T-helper 1 cell treated with Interleukin-12 subunit alpha and Interleukin-12 subunit beta and Interleukin-4 antibody, amounts not matched to agents 30 μg/mL and 1 μg/mL, for 36 hours (primary cell): ENCODE results near the gene LACTB.

ENCODE experiments used
- H3K27ac Mint-ChIP-seq: one replicate; pipeline ENCODE4 v1.8.0; 2021; ENCODE audit warnings: mild to moderate bottlenecking, mixed read lengths
- H3K27me3 Mint-ChIP-seq: one replicate; pipeline ENCODE4 v1.8.0; 2021; ENCODE audit warnings: low read depth, mixed read lengths
- H3K36me3 Mint-ChIP-seq: one replicate; pipeline ENCODE4 v1.8.0; 2021; ENCODE audit warnings: low read depth, mixed read lengths
- H3K4me1 Mint-ChIP-seq: one replicate; pipeline ENCODE4 v1.8.0; 2021; ENCODE audit warnings: low read depth, mixed read lengths
- H3K4me3 Mint-ChIP-seq: one replicate; pipeline ENCODE4 v1.8.0; 2021; ENCODE audit warnings: mild to moderate bottlenecking, moderate library complexity, mixed read lengths
- H3K9me3 Mint-ChIP-seq: one replicate; pipeline ENCODE4 v1.8.0; 2021; ENCODE audit warnings: mixed read lengths

Gene LACTB

GRCh38 chr15:63163217-63163616 is 41.6 kb downstream of the LACTB start:
- no peak overlapping the region for H3K4me3 Mint-ChIP-seq
- peaks cover 3% of the 10 kb centered on the region for H3K4me1 Mint-ChIP-seq
- no peaks in the 10 kb centered on the region for H3K9me3 Mint-ChIP-seq
- H3K36me3 Mint-ChIP-seq: peaks cover 2% of the 10 kb centered on the region
- H3K27ac Mint-ChIP-seq: no peak overlapping the region
- peaks cover 5% of the 10 kb centered on the region for H3K27me3 Mint-ChIP-seq

DNA sequence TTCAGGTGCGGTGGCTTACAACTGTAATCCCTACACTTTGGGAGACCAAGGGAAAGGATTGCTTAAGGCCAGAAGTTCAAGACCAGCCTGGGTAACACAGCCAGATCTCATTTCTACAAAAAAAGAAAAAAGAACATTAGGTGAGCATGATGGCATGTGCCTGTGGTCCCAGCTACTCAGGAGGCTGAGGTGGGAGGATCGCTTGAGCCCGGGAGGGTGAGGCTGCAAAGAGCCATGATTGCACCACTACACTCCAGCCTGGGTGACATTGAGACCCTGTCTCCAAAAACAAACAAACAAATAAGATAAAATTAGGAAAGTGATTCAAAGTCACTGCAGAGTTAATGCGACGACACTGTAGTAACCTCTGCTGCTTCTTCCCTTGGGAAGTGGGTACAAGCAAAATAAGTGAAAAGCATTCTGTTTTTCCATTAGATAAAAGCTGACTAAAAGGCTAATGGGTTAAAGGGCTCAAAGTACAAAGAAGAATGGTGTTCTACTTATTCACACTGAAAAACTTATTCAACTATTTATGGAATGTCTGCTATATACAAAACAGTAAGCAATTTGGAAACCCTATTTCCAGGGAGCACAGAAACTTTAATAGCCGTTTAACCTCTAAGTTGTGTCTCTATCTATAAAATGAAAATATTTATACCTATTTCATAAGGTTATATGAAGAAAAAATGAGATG is 43.7 kb downstream of the LACTB start:
- peaks cover 3% of the 10 kb centered on the region for H3K4me1 Mint-ChIP-seq
- H3K9me3 Mint-ChIP-seq: no peaks in the 10 kb centered on the region
- H3K4me3 Mint-ChIP-seq: no peak overlapping the region
- peaks cover 5% of the 10 kb centered on the region for H3K27me3 Mint-ChIP-seq
- no peaks in the 10 kb centered on the region for H3K36me3 Mint-ChIP-seq
- no peak overlapping the region for H3K27ac Mint-ChIP-seq

- Mint-ChIP-seq H3K27me3 (peaks cover 8% of the 10 kb centered on the region), H3K27ac (no peak overlapping the region), H3K4me3 (no peak overlapping the region), H3K9me3 (no peaks in the 10 kb centered on the region), H3K36me3 (no peaks in the 10 kb centered on the region), H3K4me1 (peaks cover 3% of the 10 kb centered on the region)
Observed at GRCh38 chr15:63166219-63166618, 44.6 kb downstream of the LACTB start.

GRCh38 chr15:63169788-63170187 is 48.1 kb downstream of the LACTB start:
- Mint-ChIP-seq H3K9me3 (no peaks in the 10 kb centered on the region), H3K27me3 (peaks cover 8% of the 10 kb centered on the region), H3K4me3 (no peak overlapping the region), H3K36me3 (no peaks in the 10 kb centered on the region), H3K27ac (no peak overlapping the region), H3K4me1 (peaks cover 3% of the 10 kb centered on the region)

DNA sequence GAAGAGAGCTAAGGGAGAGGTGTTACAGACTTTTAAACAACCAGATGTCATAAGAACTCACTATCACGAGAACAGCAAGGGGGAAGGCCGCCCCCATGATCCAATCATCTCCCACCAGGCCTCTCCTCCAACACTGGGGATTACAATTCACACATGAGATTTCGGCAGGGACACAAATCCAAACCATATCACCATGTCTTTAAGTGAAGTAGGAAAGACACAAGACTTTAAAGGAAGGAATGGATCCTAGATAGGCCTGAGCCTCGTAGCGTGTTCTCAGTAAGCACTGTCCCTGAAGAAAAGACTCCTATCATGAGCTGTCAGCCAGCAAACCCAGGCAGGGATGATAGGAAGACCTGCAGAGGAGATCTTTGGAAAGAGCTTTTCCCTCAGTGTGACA is 50.7 kb downstream of the LACTB start:
- Mint-ChIP-seq H3K9me3 (no peaks in the 10 kb centered on the region), H3K27me3 (peaks cover 3% of the 10 kb centered on the region), H3K27ac (no peak overlapping the region), H3K36me3 (no peaks in the 10 kb centered on the region), H3K4me3 (no peak overlapping the region), H3K4me1 (peaks cover 1% of the 10 kb centered on the region)

DNA sequence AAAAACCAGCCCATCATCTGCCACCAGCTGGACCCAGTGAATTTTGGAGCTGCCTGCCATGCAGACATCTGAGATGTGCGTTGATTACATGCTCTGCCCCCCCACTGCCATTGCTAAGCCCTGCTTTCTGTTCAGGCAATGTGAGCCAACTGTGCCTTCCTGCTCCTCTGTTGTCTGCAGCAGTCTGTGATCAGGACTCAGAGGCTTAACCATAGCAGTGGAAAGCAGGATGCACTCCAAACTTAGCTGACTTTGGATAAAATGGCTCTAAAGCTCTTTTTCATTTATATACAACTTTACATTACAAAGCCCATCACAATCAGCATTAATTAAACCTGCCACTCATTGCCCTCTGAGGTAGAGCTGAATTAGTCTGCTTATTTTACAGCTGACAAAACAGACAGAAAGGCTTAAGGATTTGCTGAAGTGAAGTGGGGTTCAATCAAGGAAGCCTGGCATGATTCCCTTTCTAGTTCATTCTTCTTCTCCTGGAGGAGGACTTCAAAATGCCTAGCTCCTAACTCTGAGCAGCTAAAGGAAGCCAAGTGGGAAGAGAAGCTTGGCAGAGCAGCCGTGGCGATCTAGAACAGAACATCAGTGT is 51.3 kb downstream of the LACTB start:
- Mint-ChIP-seq H3K27me3 (peaks cover 3% of the 10 kb centered on the region), H3K4me3 (no peak overlapping the region), H3K9me3 (no peaks in the 10 kb centered on the region), H3K4me1 (peaks cover 2% of the 10 kb centered on the region), H3K27ac (no peak overlapping the region), H3K36me3 (no peaks in the 10 kb centered on the region)

DNA sequence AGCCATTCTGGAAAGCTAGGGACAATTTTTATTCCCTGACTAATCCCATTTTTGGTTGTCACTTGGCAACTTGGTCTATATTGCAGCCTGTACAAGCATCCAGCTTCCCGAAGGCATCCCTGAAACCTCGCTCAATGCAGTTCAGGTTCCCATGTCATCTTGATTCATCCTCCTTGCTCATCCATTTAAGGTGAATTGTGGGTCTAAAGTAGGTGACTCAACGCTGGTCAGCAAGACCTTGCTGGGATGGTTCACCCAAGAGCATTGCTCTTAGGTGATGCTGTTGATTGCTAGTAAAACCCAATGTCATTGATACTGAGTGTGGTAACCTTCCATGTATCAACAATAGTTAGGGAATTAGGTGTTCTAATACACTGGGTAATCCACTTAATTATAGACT is 54.6 kb downstream of the LACTB start:
- no peak overlapping the region for H3K27ac Mint-ChIP-seq
- peaks cover 4% of the 10 kb centered on the region for H3K27me3 Mint-ChIP-seq
- H3K36me3 Mint-ChIP-seq: no peaks in the 10 kb centered on the region
- peaks cover 2% of the 10 kb centered on the region for H3K4me1 Mint-ChIP-seq
- no peaks in the 10 kb centered on the region for H3K9me3 Mint-ChIP-seq
- no peak overlapping the region for H3K4me3 Mint-ChIP-seq

- Mint-ChIP-seq H3K36me3 (no peaks in the 10 kb centered on the region), H3K9me3 (no peaks in the 10 kb centered on the region), H3K4me3 (no peak overlapping the region), H3K27me3 (peaks cover 10% of the 10 kb centered on the region), H3K4me1 (peaks cover 2% of the 10 kb centered on the region), H3K27ac (no peak overlapping the region)
Observed at GRCh38 chr15:63178034-63178433, 56.4 kb downstream of the LACTB start.

GRCh38 chr15:63180746-63181145 is 59.1 kb downstream of the LACTB start:
- Mint-ChIP-seq H3K4me3 (no peak overlapping the region), H3K4me1 (peaks cover 2% of the 10 kb centered on the region), H3K36me3 (no peaks in the 10 kb centered on the region), H3K27me3 (peaks cover 15% of the 10 kb centered on the region), H3K9me3 (no peaks in the 10 kb centered on the region), H3K27ac (no peak overlapping the region)

DNA sequence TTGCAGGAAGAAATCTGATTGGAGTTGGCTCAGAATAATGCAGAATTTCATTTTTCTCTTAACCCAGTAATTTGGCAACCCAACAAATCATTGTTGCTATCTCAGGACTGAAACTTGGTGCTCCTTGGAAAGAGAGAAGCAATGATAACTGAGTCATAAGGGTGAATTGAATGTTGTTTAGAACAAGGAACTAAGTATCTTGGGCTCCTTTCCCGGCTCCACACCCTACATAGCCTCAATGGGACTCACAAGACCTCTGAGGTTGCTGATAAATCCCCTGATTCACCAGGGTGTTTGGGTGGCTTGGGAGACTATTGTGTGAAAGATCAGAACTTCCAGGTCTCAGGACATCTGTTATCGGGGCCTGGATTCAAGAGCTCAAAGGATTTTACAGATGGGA is 60.0 kb downstream of the LACTB start:
- Mint-ChIP-seq H3K36me3 (no peaks in the 10 kb centered on the region), H3K27ac (no peak overlapping the region), H3K27me3 (peaks cover 23% of the 10 kb centered on the region), H3K4me3 (no peak overlapping the region), H3K9me3 (no peaks in the 10 kb centered on the region), H3K4me1 (peaks cover 2% of the 10 kb centered on the region)

- peaks cover under 1% of the 10 kb centered on the region for H3K36me3 Mint-ChIP-seq
- H3K4me3 Mint-ChIP-seq: no peak overlapping the region
- no peaks in the 10 kb centered on the region for H3K9me3 Mint-ChIP-seq
- H3K4me1 Mint-ChIP-seq: peaks cover 14% of the 10 kb centered on the region
- no peak overlapping the region for H3K27ac Mint-ChIP-seq
- peaks cover 25% of the 10 kb centered on the region for H3K27me3 Mint-ChIP-seq
Observed at GRCh38 chr15:63185206-63185605, 63.5 kb downstream of the LACTB start.

DNA sequence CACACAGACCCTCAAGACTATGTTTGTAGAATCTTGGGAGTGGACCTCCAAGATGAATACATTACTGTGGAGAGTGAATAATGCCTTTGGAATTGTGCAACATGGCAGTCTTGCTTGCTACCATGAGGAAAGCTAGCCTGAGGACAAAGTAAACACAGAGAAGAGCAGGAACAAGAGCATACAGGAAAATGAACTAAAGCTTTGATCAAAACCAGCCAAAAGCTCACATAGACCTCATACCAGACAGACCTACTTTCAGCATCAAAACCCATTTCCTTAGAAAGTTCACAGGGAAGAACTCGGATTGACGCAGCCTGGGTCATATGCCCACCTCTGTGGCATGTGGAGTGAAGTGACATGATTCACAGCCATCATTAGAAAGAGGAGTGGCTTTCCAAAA is 64.4 kb downstream of the LACTB start:
- Mint-ChIP-seq H3K27me3 (peaks cover 23% of the 10 kb centered on the region), H3K4me1 (peaks cover 21% of the 10 kb centered on the region), H3K27ac (no peak overlapping the region), H3K36me3 (peaks cover 3% of the 10 kb centered on the region), H3K4me3 (no peak overlapping the region), H3K9me3 (no peaks in the 10 kb centered on the region)

DNA sequence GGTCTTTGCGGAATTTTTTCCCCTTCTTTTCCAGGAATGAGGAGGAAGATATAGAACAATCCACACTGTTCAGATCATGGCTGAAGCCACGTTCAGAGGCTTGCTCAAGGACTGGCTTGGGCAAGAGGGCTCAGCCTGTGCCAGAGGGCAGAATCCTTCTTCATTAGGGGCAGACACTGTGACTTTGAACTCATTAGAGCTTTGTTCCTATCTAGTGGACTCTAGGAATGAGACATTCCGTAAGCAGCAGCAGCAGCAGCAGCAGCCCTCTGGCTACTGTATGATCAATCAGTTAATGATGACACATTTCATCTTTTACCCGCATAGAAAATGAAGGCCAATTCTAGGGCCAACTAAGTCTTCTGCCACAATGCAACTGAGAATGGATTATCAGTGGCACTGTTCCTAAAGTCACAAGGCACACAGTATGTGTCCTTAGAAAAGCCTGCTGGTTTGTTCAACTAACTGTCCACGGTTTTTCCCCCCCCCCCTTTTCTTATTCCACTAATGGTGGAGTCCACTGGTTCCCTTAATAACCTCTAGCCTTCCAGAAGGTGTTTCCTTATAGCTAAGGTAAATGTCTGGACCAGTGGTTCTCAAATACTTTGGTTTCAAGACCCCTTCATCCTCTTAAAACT is 66.0 kb downstream of the LACTB start:
- peaks cover 15% of the 10 kb centered on the region for H3K27me3 Mint-ChIP-seq
- H3K4me3 Mint-ChIP-seq: peak overlapping the region; percentile 95
- H3K9me3 Mint-ChIP-seq: no peaks in the 10 kb centered on the region
- H3K27ac Mint-ChIP-seq: no peak overlapping the region
- peaks cover 7% of the 10 kb centered on the region for H3K36me3 Mint-ChIP-seq
- H3K4me1 Mint-ChIP-seq: peaks cover 35% of the 10 kb centered on the region

DNA sequence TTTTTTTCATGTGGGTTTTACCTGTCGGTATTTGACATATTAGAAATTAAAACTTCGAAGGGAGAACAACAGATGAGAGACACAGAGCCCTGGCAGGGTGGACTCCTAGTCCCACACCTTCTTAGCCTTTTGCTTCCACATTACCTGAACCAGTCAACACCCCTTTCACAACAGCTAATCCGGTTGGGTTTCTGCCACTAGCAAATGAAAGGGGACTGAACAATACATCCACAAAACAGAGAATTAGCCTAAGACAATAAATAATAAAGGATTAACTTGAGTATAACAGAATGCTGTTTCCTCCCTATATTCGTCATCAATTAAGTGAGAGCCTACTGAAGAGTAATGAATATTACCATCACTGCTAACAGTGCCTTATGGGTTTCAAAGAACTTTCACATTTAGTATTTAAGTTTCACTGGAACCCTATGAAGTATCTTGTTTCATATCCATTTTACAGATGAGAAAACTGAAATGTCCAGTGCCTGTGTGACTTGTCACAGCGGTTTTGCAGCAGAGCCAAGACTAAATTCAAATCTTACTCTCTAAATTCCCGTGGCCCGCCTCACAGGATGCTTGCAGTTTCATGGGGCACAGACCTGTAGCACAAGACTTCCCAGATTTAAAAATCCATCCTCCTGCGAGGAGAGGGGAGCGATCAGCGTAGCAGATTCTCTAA is 66.7 kb downstream of the LACTB start:
- Mint-ChIP-seq H3K4me1 (peaks cover 39% of the 10 kb centered on the region), H3K4me3 (peak overlapping the region; percentile 95), H3K36me3 (peaks cover 7% of the 10 kb centered on the region), H3K27ac (peak overlapping the region; percentile 90), H3K9me3 (no peaks in the 10 kb centered on the region), H3K27me3 (peaks cover 15% of the 10 kb centered on the region)
